WTC11 (cell line): Measurements from ENCODE around the gene PHKB.

ENCODE experiments used
- CREB1 ChIP-seq: sonication (generic); formaldehyde crosslinking; IDR thresholded peaks from 2 replicates; pipeline ENCODE4 v1.8.0; 2023; ENCODE audit warnings: mild to moderate bottlenecking, missing genetic modification reagents
- CTCF ChIP-seq: fragments of 200-600 bp; IDR thresholded peaks from 2 replicates; pipeline ENCODE4 v1.8.0; 2022; ENCODE audit warnings: antibody characterized with exemption
- JUN ChIP-seq: sonication (generic); formaldehyde crosslinking; IDR thresholded peaks from 2 replicates; pipeline ENCODE4 v1.8.0; 2023; ENCODE audit warnings: mild to moderate bottlenecking, missing genetic modification reagents
- NFATC4 ChIP-seq: fragments of 250-450 bp; sonication (Bioruptor Pico); IDR thresholded peaks from 2 replicates; pipeline ENCODE4 v1.9.0; 2021; ENCODE audit warnings: mild to moderate bottlenecking
- NFYB ChIP-seq: sonication (generic); formaldehyde crosslinking; conservative IDR thresholded peaks from 2 replicates; pipeline ENCODE4 v1.8.0; 2022; ENCODE audit warnings: low read depth, missing genetic modification reagents
- PREB ChIP-seq: sonication (generic); formaldehyde crosslinking; IDR thresholded peaks from 2 replicates; pipeline ENCODE4 v1.8.1; 2022; ENCODE audit warnings: mild to moderate bottlenecking, missing genetic modification reagents, moderate library complexity, borderline replicate concordance
- TCF7 ChIP-seq: sonication (generic); formaldehyde crosslinking; IDR thresholded peaks from 2 replicates; pipeline ENCODE4 v1.8.0; 2022; ENCODE audit warnings: mild to moderate bottlenecking, low read depth, missing genetic modification reagents, moderate library complexity
- USF2 ChIP-seq: sonication (generic); formaldehyde crosslinking; IDR thresholded peaks from 2 replicates; pipeline ENCODE4 v1.8.1; 2023; ENCODE audit warnings: mild to moderate bottlenecking, missing genetic modification reagents, moderate library complexity
- ZNF317 ChIP-seq: sonication (generic); formaldehyde crosslinking; IDR thresholded peaks from 2 replicates; pipeline ENCODE4 v1.8.1; 2023; ENCODE audit warnings: low read depth, mild to moderate bottlenecking, moderate library complexity, missing genetic modification reagents, borderline replicate concordance
- ZNF416 ChIP-seq: fragments of 250-450 bp; sonication (Bioruptor Pico); IDR thresholded peaks from 2 replicates; pipeline ENCODE4 v1.9.0; 2021; ENCODE audit warnings: mild to moderate bottlenecking, inconsistent platforms

DNA sequence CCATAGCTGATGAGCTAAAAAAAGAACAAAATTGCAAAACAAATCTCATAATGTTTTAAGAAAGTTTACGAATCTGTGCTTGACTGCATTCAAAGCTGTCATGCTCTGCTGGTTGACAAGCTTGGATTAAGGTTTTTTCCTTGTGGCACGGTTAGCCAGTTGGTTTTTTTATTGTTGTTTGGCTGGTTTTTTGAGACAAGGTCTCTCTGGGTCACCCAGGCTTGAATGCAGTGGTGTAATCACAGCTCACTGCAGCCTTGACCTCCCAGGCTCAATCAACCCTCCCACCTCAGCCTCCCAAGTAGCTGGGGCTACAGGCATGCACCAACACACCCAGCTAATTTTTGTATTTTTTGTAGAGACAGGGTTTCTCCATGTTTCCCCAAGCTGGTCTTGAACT is 45.7 kb downstream of the PHKB start:
- TF ChIP-seq ZNF416 (CRISPR knock-in tag) (no peak), CTCF (no peak), TCF7 (CRISPR knock-in tag) (no peak), ZNF317 (CRISPR knock-in tag) (no peak), NFYB (CRISPR knock-in tag) (no peak), PREB (CRISPR knock-in tag) (no peak), JUN (no peak), CREB1 (no peak), USF2 (CRISPR knock-in tag) (no peak), NFATC4 (no peak)
